ENCODE measurements around the gene DENND1B. TPM values are rescaled to one million over a fixed set of nuclear protein-coding genes. Genes with fewer than 3 reads are reported as not detected.
A peak's percentile ranks its signal among the peaks of the same experiment; 100 is the strongest.

Gene DENND1B
- total and polyA plus RNA-seq, 4 donors: 1.7 to 13.7 (median 7.9) TPM

DNA sequence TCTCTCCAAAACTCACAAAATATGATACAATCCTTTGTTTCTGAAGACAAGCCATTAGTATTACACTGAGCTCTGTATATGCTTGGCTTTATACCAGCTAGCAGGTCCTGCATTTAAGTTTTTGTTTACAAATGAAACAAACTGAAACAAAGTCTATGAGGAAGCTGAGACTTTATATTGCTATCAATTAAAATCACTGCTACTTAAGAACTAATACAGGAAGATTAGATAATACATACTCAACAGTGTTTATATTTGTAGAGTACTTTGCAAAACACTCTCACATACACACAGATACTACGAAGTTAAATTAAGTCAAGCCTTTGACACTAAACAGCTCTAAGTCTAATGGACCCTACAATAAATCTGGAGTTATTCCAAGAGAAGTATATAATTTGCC, 259.9 kb downstream of the DENND1B start:
- Histone ChIP-seq H3K9me3 (ENCODE audit: control insufficient read depth in 4 of 4, low read length in 3 of 4) (no peaks in the 10 kb centered on the region), H3K27ac (ENCODE audit: low read depth in 1 of 2, low read length in 2 of 2) (no peak overlapping the region), H3K9ac (ENCODE audit: low read depth in 1 of 2, low read length in 2 of 2) (no peak overlapping the region), H3K4me1 (ENCODE audit: control insufficient read depth in 4 of 4, insufficient read depth in 4 of 4, low read length in 3 of 4) (no peaks in the 10 kb centered on the region), H3K4me3 (ENCODE audit: low read depth in 1 of 3, low read length in 3 of 3) (no peak overlapping the region), H3K36me3 (ENCODE audit: control insufficient read depth in 4 of 4, insufficient read depth in 3 of 4, low read depth in 1 of 4, low read length in 3 of 4) (peaks cover 0 to 3% (median 1%) of the 10 kb centered on the region in 4 donors), H3K27me3 (ENCODE audit: control insufficient read depth in 4 of 4, insufficient read depth in 4 of 4, low read length in 3 of 4) (no peaks in the 10 kb centered on the region)
- 91% methylated on average over 1 of the region's 1 CpG for WGBS
- DNase-seq (ENCODE audit: low spot score): no peak
- TF ChIP-seq TAF1 (conservative IDR thresholded peaks at IDR 0.05): no peak
- TF ChIP-seq SP1 (IDR thresholded peaks at IDR 0.05): no peak
- TF ChIP-seq, protein P1, sequence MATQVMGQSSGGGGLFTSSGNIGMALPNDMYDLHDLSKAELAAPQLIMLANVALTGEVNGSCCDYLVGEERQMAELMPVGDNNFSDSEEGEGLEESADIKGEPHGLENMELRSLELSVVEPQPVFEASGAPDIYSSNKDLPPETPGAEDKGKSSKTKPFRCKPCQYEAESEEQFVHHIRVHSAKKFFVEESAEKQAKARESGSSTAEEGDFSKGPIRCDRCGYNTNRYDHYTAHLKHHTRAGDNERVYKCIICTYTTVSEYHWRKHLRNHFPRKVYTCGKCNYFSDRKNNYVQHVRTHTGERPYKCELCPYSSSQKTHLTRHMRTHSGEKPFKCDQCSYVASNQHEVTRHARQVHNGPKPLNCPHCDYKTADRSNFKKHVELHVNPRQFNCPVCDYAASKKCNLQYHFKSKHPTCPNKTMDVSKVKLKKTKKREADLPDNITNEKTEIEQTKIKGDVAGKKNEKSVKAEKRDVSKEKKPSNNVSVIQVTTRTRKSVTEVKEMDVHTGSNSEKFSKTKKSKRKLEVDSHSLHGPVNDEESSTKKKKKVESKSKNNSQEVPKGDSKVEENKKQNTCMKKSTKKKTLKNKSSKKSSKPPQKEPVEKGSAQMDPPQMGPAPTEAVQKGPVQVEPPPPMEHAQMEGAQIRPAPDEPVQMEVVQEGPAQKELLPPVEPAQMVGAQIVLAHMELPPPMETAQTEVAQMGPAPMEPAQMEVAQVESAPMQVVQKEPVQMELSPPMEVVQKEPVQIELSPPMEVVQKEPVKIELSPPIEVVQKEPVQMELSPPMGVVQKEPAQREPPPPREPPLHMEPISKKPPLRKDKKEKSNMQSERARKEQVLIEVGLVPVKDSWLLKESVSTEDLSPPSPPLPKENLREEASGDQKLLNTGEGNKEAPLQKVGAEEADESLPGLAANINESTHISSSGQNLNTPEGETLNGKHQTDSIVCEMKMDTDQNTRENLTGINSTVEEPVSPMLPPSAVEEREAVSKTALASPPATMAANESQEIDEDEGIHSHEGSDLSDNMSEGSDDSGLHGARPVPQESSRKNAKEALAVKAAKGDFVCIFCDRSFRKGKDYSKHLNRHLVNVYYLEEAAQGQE (IDR thresholded peaks at IDR 0.05): no peak
- TF ChIP-seq, protein P2, sequence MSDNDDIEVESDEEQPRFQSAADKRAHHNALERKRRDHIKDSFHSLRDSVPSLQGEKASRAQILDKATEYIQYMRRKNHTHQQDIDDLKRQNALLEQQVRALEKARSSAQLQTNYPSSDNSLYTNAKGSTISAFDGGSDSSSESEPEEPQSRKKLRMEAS (IDR thresholded peaks at IDR 0.05): no peak
- TF ChIP-seq HNF4G (IDR thresholded peaks at IDR 0.05): no peak
- TF ChIP-seq, protein P3, sequence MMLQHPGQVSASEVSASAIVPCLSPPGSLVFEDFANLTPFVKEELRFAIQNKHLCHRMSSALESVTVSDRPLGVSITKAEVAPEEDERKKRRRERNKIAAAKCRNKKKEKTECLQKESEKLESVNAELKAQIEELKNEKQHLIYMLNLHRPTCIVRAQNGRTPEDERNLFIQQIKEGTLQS (IDR thresholded peaks at IDR 0.05): no peak
- TF ChIP-seq HNF4A (conservative IDR thresholded peaks at IDR 0.05): no peak
- TF ChIP-seq YY1 (IDR thresholded peaks at IDR 0.05): no peak
- TF ChIP-seq EGR1 (IDR thresholded peaks at IDR 0.05; ENCODE audit: low read depth in 2 of 2): no peak
- no peak for TF ChIP-seq RAD21 (IDR thresholded peaks at IDR 0.05)
- TF ChIP-seq JUND (IDR thresholded peaks at IDR 0.05): no peak

DNA sequence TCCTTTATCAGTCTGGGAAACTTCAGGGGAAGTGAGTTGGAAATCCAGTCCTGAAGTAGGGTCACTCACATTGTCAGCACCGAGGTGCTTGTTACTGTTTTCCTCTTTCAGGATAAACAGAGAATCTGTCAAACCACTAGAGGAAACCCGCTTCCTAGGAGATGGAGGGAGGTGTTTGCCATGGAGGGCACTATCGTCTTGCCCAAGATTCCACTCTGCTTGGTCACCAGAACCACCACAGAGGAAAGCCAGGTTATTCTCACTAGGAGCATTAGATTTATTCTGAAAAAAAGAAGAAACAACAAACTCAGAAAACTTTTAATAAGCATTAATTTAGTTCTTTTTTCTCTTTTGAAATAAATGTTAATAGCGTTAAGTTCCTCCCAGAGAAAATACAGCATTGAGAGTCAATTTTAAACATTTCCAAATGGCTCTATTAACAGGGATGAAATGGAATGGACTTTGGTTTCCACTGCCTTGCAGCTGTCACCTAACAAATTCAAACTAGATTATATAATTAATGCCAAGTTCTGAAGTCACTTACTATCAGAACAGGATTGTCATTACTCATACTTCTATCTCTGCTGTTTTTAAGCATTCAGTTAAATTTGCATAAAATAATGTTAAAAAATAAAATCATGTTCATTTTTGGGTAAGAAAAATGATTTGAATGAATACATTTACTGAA, 264.4 kb downstream of the DENND1B start:
- 87% methylated on average over 4 of the region's 4 CpGs for WGBS

DNA sequence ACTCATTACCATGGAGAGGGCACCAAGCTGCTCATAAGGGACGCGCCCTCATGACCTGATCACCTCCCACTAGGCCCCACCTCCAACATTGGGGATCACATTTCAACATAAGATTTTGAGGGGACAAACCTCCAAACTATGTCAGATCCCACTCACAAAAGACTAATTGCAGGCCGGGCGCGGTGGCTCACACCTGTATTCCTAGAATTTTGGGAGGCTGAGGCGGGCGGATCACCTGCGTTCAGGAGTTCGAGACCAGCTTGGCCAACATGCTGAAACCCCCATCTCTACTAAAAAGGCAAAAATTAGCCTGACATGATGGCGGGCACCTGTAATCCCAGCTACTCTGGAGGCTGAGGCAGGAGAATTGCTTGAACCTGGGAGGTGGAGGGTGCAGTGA, 278.6 kb downstream of the DENND1B start:
- Histone ChIP-seq H3K27me3 (ENCODE audit: control insufficient read depth in 4 of 4, insufficient read depth in 4 of 4, low read length in 3 of 4) (no peaks in the 10 kb centered on the region), H3K27ac (ENCODE audit: low read depth in 1 of 2, low read length in 2 of 2) (no peak overlapping the region), H3K36me3 (ENCODE audit: control insufficient read depth in 4 of 4, insufficient read depth in 3 of 4, low read depth in 1 of 4, low read length in 3 of 4) (no peaks in the 10 kb centered on the region), H3K9ac (ENCODE audit: low read depth in 1 of 2, low read length in 2 of 2) (no peak overlapping the region), H3K9me3 (ENCODE audit: control insufficient read depth in 4 of 4, low read length in 3 of 4) (no peaks in the 10 kb centered on the region), H3K4me3 (ENCODE audit: low read depth in 1 of 3, low read length in 3 of 3) (no peak overlapping the region), H3K4me1 (ENCODE audit: control insufficient read depth in 4 of 4, insufficient read depth in 4 of 4, low read length in 3 of 4) (no peaks in the 10 kb centered on the region)
- no peak for TF ChIP-seq YY1 (IDR thresholded peaks at IDR 0.05)
- no peak for TF ChIP-seq FOXA1 (IDR thresholded peaks at IDR 0.05)
- TF ChIP-seq JUND (IDR thresholded peaks at IDR 0.05): no peak
- no peak for TF ChIP-seq EGR1 (IDR thresholded peaks at IDR 0.05; ENCODE audit: low read depth in 2 of 2)
- TF ChIP-seq HNF4G (IDR thresholded peaks at IDR 0.05): no peak
- TF ChIP-seq GABPA (IDR thresholded peaks at IDR 0.05 in 1 of 2, conservative IDR thresholded peaks at IDR 0.05 in 1 of 2): no peak
- TF ChIP-seq, protein P2 (IDR thresholded peaks at IDR 0.05): no peak
- no peak for TF ChIP-seq NR2F2 (IDR thresholded peaks at IDR 0.05)
- TF ChIP-seq, protein P1 (IDR thresholded peaks at IDR 0.05): no peak
- no peak for TF ChIP-seq HNF4A (conservative IDR thresholded peaks at IDR 0.05)
- TF ChIP-seq, protein P4, sequence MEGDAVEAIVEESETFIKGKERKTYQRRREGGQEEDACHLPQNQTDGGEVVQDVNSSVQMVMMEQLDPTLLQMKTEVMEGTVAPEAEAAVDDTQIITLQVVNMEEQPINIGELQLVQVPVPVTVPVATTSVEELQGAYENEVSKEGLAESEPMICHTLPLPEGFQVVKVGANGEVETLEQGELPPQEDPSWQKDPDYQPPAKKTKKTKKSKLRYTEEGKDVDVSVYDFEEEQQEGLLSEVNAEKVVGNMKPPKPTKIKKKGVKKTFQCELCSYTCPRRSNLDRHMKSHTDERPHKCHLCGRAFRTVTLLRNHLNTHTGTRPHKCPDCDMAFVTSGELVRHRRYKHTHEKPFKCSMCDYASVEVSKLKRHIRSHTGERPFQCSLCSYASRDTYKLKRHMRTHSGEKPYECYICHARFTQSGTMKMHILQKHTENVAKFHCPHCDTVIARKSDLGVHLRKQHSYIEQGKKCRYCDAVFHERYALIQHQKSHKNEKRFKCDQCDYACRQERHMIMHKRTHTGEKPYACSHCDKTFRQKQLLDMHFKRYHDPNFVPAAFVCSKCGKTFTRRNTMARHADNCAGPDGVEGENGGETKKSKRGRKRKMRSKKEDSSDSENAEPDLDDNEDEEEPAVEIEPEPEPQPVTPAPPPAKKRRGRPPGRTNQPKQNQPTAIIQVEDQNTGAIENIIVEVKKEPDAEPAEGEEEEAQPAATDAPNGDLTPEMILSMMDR (IDR thresholded peaks at IDR 0.05; ENCODE audit: low read depth, low read length, missing input control): no peak
- WGBS: 88% methylated on average over 10 of the region's 10 CpGs
- DNase-seq (ENCODE audit: low spot score): no peak

More for the DNA sequence above, 264.4 kb downstream of the DENND1B start:
- Histone ChIP-seq H3K27ac (ENCODE audit: low read depth in 1 of 2, low read length in 2 of 2) (no peak overlapping the region), H3K9ac (ENCODE audit: low read depth in 1 of 2, low read length in 2 of 2) (no peak overlapping the region), H3K4me3 (ENCODE audit: low read depth in 1 of 3, low read length in 3 of 3) (no peak overlapping the region), H3K27me3 (ENCODE audit: control insufficient read depth in 4 of 4, insufficient read depth in 4 of 4, low read length in 3 of 4) (no peaks in the 10 kb centered on the region), H3K4me1 (ENCODE audit: control insufficient read depth in 4 of 4, insufficient read depth in 4 of 4, low read length in 3 of 4) (no peaks in the 10 kb centered on the region), H3K36me3 (ENCODE audit: control insufficient read depth in 4 of 4, insufficient read depth in 3 of 4, low read depth in 1 of 4, low read length in 3 of 4) (peaks cover 0 to 9% (median 4%) of the 10 kb centered on the region in 4 donors), H3K9me3 (ENCODE audit: control insufficient read depth in 4 of 4, low read length in 3 of 4) (no peaks in the 10 kb centered on the region)
- DNase-seq (ENCODE audit: low spot score): no peak
- no peak for TF ChIP-seq RXRA (IDR thresholded peaks at IDR 0.05)
- peak; percentile 26 to 36 for TF ChIP-seq HNF4A (conservative IDR thresholded peaks at IDR 0.05)

Data from liver (tissue), 9 donors.